Hematopoietic multipotent progenitor cell treated with erythropoietin and hydrocortisone succinate and interleukin-3 and kit ligand, for 4 days (in vitro differentiated cells): Measurements from ENCODE around the gene PARP11.

ENCODE experiments used
- DNase-seq: peaks from one replicate; pipeline ENCODE4 v3.0.0-alpha.2; 2015

PARP11 gene, protein sequence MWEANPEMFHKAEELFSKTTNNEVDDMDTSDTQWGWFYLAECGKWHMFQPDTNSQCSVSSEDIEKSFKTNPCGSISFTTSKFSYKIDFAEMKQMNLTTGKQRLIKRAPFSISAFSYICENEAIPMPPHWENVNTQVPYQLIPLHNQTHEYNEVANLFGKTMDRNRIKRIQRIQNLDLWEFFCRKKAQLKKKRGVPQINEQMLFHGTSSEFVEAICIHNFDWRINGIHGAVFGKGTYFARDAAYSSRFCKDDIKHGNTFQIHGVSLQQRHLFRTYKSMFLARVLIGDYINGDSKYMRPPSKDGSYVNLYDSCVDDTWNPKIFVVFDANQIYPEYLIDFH

GRCh38 chr12:3872800-3873636 is at the start of gene PARP11:
Gene PARP11 (minus strand): TSS chr12:3873399. CDS start chr12:3873229, 170 bp downstream.
- DNase-seq, result peak; percentile 99

GRCh38 chr12:3922033-3922432 is 48.8 kb upstream of the PARP11 start:
- DNase-seq, result no peak

GRCh38 chr12:3921526-3921925 is 48.3 kb upstream of the PARP11 start:
- no peak for DNase-seq

DNA sequence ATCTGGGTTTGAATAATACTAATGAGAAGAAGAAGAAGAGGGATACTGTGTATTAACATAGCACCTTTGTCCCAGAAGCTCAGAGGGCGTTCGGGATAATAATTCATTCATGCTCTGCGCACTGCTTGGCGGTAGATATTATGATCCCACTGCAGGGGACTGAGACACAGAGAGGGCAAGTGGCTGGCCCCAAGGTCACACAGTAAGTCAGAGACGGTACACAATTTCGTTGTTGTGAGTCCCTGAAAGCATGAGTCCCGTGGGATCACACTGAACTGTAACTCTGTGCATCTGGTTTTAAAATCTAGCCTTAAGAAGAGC is 47.9 kb upstream of the PARP11 start:
- DNase-seq, result no peak

- DNase-seq, result no peak
These were observed 47.4 kb upstream of the PARP11 start for GRCh38 chr12:3920351-3921150.

GRCh38 chr12:3913278-3913677 is 40.1 kb upstream of the PARP11 start:
- no peak for DNase-seq

DNA sequence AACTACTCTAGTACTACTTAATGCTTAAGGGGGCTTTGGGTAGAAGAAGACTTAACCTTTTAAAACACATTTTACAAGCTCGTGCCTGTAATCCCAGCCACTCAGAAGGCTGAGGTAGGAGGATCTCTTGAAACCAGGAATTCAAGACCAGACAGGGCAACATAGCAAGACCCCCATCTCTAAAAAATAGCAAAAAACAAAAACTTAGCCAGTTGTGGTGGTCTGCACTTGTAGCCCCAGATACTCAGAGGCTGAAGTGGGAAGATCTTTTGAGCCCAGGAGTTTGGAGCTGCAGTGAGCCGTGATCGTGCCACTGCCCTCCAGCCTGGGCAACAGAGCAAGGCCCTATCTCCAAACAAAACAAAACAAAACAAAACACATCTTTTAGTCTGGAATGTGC is 39.7 kb upstream of the PARP11 start:
- DNase-seq, result no peak

DNA sequence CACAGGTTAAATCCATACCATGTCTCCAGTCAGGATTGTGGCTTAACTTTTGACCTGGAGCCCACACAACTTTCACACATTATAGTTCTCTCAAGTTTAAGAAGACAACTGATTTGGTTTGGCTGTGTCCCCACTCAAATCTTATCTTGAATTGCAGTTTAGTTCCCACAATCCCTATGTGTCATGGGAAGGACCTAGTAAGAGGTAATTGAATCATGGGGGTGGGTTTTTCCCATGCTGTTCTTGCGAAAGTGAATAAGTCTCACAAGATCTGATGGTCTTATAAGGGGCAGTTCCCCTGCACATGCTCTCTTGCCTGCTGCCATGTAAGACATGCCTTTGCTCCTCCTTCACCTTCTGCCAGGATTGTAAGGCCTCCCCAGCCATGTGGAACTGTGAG is 38.2 kb upstream of the PARP11 start:
- DNase-seq, result no peak

GRCh38 chr12:3905664-3906063 is 32.5 kb upstream of the PARP11 start:
- DNase-seq, result peak; percentile 18

GRCh38 chr12:3904999-3905398 is 31.8 kb upstream of the PARP11 start:
- no peak for DNase-seq

DNA sequence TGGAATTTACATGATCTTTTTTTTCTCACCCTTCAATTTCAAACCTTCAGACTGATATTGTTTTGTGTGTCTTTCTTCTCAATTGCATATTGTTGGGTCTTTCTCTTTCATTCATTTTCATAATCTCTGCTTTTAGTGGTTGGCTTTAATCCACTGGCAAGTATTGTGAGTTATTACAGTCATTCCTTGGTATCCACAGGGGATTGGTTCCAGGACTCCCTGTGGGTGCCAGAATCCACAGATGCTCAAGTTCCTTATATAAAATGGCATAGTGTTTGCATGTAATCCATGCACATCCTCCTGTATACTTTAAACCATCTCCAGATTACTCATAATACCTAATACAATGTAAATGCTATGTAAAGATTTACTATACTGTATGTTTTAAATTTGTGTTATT is 29.7 kb upstream of the PARP11 start:
- no peak for DNase-seq

DNA sequence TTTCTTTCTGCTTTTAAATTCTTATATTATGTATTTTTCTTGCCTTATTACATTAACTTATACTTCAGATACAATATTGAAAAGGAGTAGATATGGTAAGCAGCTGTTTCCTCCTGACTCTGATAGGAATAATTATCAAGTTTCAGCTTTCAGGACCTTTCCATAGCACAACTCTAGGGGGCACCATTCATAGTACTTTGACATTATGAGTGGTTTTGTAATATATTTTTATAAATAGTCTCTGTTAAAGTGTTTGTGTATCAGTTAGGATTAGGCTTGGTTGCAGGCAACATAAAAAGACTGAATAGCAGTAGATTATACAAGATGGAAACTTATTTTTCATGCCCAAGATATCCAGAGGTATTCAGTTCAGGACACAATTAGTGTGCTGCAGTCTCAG is 27.9 kb upstream of the PARP11 start:
- no peak for DNase-seq

- no peak for DNase-seq
These were observed 25.6 kb upstream of the PARP11 start for GRCh38 chr12:3898756-3899155.

- peak; percentile 66 for DNase-seq
These were observed 24.3 kb upstream of the PARP11 start for GRCh38 chr12:3897371-3897971.

DNA sequence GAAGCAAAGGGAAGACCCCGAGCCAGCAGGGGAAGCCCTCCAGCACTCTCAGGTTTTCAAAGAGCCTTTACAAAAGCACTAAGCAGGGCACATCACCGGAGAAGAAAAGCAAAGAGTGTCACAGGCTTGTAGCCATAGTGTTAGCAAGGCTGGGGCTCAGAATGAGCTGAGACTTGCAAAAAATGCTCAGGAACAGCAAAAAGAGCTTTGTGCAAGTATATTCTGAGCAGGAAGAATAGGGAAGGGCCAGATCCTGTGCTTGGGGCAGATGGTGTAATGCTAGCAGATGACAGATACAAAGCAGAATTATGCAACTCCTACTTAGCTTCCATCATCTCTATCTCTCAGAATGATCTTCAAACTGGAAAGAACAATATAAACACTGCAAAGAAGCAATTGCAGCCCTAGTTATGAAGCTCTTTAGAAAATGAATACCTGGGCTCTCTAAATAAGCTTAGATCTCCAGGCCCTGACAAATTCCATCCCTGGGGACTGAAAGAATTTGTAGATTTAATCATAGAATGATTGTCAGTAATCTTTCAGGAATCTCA is 23.7 kb upstream of the PARP11 start:
- DNase-seq, result peak; percentile 82

DNA sequence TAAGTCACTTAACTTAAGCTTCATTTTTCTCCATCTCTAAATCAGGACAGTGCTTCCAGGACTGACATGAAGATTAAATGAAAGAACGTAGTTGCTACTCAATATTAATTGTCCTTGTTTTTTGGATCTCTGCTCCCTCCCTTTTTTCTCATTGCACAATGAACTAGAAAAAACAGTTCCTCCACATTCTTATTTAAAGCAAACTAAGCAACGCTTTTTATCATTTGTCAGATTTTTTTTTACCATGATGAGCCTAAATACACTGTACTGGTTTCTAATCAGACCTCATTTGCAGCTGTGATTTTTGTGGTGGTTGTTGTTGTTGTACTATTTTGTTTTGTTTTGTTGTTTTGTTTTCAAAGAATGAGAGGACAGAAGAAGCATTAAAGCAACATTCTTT is 23.2 kb upstream of the PARP11 start:
- DNase-seq, result peak; percentile 28

DNA sequence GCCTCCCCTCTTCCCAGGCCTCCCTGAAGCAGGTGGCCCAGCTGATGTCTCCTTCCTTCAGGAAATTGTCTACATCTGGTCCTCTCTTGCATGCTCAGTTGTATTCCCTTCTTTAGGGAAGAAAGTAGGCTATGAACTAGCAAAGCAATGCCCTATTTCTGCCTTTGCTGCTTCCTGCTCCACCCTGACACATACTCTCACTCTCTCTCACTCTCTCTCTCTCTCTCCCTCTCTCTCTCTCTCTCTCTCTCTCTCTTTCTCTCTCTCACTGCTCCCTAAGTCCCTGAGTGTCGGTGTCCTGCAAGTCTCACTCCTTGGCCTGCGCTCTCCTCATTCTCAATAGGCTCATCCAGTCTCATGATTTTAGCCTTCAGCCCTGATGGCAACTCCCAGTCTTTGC is 19.4 kb upstream of the PARP11 start:
- DNase-seq, result no peak

- no peak for DNase-seq
These were observed 18.0 kb upstream of the PARP11 start for GRCh38 chr12:3891201-3891600.

DNA sequence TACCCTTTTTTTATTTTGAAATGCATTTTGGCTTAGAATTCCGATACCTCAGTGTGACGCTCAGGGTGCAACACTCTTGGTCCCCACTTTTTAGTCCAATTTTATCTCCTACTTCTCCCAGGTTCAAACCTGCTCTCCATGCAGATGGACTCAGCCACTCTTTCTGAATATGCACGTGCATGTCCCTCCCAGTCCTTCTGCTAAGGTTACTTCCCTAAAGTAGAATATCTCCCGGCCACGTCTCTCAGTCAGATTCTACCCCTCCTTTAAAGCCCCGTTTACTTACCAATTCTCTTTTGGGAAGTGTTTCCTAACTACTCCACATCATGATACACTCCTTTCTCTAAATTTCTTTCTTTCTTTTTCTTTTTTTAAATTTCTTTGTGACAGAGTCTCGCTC is 15.5 kb upstream of the PARP11 start:
- DNase-seq, result peak; percentile 61

GRCh38 chr12:3885277-3886094 is 12.3 kb upstream of the PARP11 start:
- DNase-seq, result peak; percentile 82

DNA sequence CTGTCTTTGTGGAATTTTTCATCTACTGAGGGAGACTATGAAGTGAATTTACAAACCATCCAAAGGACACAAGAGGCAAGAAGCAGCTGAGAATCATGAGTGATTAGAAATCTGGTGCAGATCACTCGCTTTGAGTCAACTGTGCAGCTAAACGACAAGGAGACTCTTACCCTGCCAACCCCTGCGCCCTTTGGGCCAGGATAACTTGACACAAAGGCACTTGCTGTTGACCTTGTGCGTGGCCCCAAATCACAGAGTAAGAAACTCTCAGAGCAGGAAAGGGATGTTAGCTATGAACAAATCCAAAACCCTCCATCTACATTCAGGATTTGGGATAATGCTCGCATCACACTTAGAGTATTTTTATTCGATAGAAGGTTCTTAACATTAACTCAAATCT is 11.5 kb upstream of the PARP11 start:
- DNase-seq, result no peak
